SH-SY5Y (cell line): Measurements from ENCODE around the gene PUS7.

Experiments used
- GATA2 ChIP-seq: IDR thresholded peaks from 2 replicates; pipeline ENCODE4 v1.6.1; 2011; ENCODE audit warnings: mild to moderate bottlenecking, low read depth, low read length
- GATA3 ChIP-seq: IDR thresholded peaks from 2 replicates; pipeline ENCODE4 v1.6.1; 2011; ENCODE audit warnings: low read depth, mild to moderate bottlenecking, low read length, moderate library complexity

DNA sequence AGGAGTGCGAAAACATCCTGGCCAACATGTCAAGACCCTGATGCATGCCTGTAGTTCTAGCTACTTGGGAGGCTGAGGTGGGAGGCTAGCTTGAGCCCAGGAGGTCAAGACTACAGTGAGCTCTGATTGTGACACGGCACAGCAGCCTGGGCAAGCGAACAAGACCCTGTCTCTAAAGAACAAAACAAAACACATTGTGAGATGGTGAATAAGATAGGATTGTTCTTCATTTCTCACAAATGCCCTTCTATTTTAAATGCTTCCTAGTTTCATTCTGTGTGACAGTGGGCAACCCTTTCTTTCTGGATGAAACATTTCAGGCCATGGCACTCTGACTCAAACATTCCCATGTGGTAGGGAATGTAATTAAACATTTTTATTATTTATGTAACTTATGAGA lies 45.8 kb upstream of the PUS7 start:
- no peak for TF ChIP-seq GATA2
- no peak for TF ChIP-seq GATA3
